Measurements from ENCODE around the gene CREB5.

DNA sequence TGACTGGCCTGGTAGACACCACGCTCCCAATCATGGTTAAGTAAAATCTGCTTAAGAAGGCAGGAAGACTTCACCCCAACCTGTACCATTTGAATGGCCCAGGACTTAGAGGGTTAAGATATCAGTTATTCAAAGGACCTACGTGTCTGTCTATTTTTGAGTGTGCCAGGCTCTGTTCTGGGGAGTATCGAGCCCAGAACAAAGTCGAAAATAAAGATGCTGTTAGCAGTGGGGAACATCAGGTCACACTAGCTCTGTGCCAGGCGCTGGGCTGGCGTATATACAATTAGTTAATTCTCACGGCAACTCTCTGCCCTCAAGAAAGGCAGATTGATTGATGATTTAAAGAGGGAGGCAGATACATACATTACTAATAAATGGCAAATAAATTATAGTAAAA lies 40.5 kb upstream of the CREB5 start:
- no peak for TF ChIP-seq CEBPB (IDR thresholded peaks at IDR 0.05; ENCODE audit: low read depth, low read length)
- TF ChIP-seq ZNF274 (IDR thresholded peaks at IDR 0.05; ENCODE audit: borderline replicate concordance, extremely low read depth, low read length), result no peak
- no peak for TF ChIP-seq TAF1 (IDR thresholded peaks at IDR 0.05; ENCODE audit: low read depth, low read length)
- no peak for TF ChIP-seq POLR2A (IDR thresholded peaks at IDR 0.05; ENCODE audit: control extremely low read depth in 1 of 2, low read depth in 2 of 2, low read length in 2 of 2)
- TF ChIP-seq, protein P1, sequence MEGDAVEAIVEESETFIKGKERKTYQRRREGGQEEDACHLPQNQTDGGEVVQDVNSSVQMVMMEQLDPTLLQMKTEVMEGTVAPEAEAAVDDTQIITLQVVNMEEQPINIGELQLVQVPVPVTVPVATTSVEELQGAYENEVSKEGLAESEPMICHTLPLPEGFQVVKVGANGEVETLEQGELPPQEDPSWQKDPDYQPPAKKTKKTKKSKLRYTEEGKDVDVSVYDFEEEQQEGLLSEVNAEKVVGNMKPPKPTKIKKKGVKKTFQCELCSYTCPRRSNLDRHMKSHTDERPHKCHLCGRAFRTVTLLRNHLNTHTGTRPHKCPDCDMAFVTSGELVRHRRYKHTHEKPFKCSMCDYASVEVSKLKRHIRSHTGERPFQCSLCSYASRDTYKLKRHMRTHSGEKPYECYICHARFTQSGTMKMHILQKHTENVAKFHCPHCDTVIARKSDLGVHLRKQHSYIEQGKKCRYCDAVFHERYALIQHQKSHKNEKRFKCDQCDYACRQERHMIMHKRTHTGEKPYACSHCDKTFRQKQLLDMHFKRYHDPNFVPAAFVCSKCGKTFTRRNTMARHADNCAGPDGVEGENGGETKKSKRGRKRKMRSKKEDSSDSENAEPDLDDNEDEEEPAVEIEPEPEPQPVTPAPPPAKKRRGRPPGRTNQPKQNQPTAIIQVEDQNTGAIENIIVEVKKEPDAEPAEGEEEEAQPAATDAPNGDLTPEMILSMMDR (IDR thresholded peaks at IDR 0.05; ENCODE audit: control extremely low read depth in 1 of 3, insufficient read depth in 1 of 3, low read depth in 1 of 3, low read length in 3 of 3), result no peak
- TF ChIP-seq CBX5 (IDR thresholded peaks at IDR 0.05; ENCODE audit: low read depth, low read length), result no peak
- TF ChIP-seq YY1 (IDR thresholded peaks at IDR 0.05; ENCODE audit: low read depth, low read length), result no peak
- no peak for TF ChIP-seq SUZ12 (IDR thresholded peaks at IDR 0.05; ENCODE audit: low read length)
- TF ChIP-seq, protein P2, sequence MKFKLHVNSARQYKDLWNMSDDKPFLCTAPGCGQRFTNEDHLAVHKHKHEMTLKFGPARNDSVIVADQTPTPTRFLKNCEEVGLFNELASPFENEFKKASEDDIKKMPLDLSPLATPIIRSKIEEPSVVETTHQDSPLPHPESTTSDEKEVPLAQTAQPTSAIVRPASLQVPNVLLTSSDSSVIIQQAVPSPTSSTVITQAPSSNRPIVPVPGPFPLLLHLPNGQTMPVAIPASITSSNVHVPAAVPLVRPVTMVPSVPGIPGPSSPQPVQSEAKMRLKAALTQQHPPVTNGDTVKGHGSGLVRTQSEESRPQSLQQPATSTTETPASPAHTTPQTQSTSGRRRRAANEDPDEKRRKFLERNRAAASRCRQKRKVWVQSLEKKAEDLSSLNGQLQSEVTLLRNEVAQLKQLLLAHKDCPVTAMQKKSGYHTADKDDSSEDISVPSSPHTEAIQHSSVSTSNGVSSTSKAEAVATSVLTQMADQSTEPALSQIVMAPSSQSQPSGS (IDR thresholded peaks at IDR 0.05; ENCODE audit: low read length), result no peak
- TF ChIP-seq BRCA1 (IDR thresholded peaks at IDR 0.05; ENCODE audit: low read depth, low read length), result no peak
- no peak for TF ChIP-seq CREB1 (IDR thresholded peaks at IDR 0.05)
- TF ChIP-seq POLR2AphosphoS5 (IDR thresholded peaks at IDR 0.05; ENCODE audit: low read depth, low read length), result no peak
- no peak for TF ChIP-seq EGR1 (IDR thresholded peaks at IDR 0.05; ENCODE audit: borderline replicate concordance, low read depth, low read length)
